GM18526 (cell line): ENCODE measurements around the gene SLC30A1.

Experiments used
- POLR2A ChIP-seq: IDR thresholded peaks from 3 replicates; pipeline ENCODE4 v1.6.1; 2011; ENCODE audit not compliant: insufficient read length; ENCODE audit errors: extremely low read depth

SLC30A1 gene

DNA sequence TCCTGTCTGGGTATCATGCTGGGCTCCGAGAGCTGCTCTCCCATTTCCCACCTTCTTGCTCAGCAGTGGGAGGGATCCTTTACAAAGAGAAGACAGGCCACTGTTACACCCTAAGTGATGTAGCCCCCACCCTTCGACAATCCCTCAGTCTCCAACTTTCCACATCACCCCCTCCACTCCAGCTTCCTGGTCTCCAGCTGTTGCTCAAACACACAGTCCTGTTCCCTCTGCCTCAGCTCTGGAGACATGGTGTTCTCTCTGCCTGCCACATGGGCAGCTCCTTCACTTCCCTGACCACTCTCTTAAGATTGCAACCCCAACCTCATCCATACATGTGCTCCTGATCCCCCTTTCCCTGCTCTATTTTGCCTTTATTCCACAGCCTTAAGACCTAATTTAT is 37.7 kb downstream of the SLC30A1 start:
- TF ChIP-seq POLR2A: no peak

DNA sequence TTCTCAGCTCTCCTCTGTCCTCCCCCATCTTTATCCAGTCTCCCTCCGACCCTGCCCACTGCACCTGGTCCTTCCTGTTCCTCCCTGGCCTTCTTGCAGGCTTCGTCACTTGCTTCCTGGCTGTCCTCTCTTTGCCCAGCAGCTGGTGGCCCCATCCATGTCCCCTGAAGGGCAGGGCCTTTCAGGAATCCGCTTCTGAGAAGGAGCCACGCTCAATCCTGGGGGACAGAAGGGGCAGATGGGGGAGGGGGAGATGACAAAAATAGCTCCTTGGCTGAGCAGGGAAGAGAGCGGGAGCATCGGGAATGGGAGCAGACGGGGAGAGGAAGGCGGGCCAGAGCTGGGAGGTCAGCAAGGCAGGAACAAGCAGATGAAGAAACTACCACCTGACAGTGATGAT is 40.7 kb downstream of the SLC30A1 start:
- TF ChIP-seq POLR2A: no peak

GRCh38 chr1:211537253-211537652 is 41.7 kb downstream of the SLC30A1 start:
- TF ChIP-seq POLR2A: no peak

DNA sequence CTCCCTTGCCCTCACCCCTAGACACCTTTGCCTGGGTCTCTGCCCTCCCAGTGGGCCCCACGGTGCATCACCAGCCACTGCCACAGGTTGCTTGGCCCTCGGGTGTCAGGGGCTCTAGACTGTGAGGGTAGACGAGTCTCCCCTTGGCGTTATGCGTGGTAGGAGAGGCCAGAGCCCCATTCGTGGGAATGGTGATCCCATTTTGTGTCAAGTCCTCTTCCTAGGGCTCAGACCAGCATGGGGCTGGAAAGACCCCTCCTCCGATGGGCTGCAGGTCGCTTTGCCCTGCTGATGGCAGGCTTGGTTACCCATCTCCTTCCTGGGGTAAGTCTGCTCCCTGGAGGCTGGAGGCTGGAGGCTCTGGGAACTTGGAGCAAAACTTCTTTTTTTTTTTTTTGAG is 42.4 kb downstream of the SLC30A1 start:
- TF ChIP-seq POLR2A: no peak

DNA sequence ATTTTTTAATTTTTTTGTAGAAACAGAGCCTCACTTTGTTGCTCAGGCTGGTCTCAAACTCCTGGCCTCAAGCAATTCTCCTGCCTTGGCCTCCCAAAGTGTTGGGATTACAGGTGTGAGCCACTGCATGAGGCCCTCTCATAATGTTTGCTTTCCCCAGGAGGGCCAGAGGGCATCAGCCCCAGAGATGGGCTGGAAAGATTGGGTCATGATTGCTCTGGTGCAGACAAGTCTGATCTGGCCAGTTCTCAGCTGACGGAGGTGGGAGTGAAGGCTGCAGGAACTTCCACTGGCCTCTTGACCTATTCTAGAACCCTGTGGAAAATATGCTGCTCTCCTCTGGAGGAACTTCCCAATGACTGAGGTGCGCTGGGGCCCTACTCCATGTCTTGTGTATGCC is 43.6 kb downstream of the SLC30A1 start:
- no peak for TF ChIP-seq POLR2A

DNA sequence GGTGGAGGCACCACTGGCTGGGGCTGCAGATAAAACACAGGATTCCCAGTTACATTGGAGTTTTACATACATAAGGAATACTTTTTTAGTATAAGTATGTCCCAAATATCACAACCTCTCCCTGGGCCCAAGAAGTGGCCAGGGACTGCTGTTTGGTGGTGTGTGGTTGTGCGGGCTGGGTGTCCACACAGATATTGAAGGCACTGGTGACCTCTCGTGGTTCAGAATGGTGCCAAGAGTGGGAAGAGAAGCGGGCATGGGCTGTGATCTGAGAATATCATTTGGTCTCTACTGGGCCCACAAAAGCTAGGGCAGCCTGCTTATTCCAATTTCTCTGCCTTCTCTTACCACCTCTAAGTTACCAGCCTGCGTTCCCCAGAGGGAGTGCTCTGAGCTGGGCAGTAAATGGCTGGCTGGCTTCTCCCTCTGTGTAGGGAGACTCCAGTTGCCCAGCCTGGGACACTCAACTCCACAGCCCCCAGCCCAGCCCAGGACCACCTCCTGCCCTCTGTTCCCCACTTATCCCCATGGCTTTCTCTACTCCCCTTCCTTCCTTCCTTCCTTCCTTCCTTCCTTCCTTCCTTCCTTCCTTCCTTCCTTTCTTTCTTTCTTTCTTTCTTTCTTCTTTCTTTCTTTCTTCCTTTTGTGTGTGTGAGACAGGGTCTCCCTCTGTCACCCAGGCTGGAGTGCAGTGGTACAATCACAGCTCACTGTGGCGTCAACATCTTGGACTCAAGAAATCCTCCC is 44.2 kb downstream of the SLC30A1 start:
- TF ChIP-seq POLR2A: no peak

GRCh38 chr1:211532088-211532444 is 46.9 kb downstream of the SLC30A1 start:
- no peak for TF ChIP-seq POLR2A

DNA sequence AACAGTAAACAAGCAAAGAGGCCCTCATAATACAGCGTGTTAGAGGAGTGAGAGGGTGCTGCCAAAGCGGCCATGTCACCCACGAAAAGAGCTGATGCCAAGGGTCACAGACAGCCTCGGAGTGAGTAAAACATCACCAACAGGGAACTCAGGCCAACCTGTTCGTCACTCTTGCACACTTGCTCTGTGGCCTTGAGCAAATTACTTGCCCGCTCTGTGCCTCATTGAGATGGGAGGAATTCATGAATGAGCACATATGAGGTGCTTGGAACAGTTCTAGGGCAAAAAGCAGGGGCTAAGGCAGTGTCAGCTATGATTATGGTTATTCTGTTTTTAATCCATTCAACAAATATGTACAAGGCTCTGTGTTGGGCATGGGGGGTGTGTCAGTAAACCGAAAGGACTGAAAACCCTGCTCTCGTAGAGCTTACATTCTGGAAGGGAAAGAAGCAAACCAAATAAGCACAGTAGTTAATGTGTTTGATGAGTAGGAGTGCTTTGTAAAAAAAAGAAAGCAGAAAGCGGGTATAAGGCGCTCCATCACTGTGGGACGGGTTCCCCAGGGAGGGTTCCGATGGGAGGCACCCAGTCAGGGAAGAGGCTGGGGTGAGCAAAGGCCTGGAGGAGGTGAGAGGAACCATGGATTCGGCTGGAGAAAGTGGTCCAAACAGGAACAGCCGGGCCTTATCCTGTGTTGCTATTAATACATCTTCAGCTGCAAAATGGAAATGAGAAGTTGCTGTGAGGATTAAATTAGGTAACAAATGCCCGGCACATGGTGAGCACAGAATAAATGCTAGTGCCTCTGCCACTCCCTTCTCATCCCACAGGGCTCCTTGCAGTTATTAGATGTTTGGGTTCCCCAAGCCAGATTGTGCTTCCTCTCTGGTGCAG is 47.5 kb downstream of the SLC30A1 start:
- no peak for TF ChIP-seq POLR2A

DNA sequence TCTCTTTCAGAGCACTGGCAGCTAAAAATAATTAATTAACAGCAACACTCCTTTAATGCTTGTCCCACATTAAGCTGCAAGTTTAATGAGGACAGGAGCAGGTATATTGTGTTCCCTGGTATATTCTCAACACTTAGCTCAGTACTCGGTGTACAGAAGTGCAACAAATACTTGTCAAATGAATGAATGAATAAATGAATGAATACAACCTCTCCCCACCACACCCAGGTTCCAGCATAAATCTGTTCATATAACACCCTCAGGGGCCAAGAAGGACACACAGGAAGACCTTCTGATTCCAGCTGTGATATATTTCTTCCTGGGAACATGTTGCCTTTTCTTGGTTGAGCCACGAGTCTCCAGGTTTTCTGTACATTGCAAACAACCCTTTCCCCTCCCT is 48.9 kb downstream of the SLC30A1 start:
- TF ChIP-seq POLR2A: no peak

DNA sequence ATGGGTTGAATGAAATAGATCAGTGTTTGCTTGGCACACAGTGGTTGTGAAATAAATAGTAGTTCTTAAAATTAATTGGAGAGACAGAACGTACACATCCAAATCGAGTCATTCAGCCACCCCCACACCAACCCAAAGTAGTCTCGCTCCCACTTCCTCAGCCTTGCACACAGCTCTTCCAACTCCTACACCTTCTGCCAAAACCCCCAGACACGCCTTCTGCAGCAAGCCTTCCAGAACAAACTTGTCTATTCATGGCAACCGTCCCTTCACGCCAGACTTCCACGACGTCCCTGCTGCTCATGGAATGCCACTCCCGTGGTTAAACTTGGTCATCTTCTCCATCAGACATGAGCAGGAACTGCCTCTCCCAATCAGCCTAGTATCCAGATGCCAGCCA is 49.5 kb downstream of the SLC30A1 start:
- TF ChIP-seq POLR2A: no peak

GRCh38 chr1:211529011-211529410 is 50.0 kb downstream of the SLC30A1 start:
- TF ChIP-seq POLR2A: no peak

DNA sequence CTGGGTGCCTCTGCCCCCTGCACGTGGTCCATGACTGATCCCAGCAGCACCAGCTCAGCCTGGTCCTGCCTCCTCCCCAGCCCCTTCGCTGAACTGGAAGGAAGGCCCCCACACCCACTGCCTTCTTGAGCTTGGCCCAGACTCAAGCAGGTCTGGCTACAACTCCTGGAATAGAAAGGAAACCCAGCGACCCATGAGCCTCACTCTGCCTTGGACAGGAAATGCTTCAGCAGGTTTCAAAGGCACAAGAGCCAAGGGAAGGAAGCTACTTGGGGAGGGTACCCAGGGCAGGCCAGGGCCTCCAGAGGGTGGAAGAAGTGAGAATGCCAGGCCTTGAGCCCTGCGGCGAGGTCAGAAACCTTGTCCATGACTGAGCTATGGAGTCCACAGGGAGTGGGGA is 51.1 kb downstream of the SLC30A1 start:
- no peak for TF ChIP-seq POLR2A

DNA sequence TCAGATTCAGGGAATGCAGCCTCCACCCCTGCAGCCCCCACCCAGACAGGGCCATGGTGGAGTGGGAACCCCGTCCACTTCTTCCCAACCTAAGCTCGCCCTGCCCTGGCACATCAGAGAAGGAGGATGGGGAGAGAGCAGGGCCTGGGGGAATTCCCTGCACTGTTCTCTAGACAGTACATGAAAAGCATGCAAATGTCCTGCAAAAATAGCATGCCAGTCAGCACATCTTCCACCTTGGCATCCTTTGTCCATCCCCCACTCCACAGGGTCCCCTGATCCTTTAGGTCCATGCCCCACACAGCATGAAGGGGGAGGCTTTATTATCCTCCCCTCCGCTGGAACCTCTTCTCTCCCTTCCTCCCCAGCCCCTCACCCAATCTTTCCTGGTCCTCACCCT is 52.0 kb downstream of the SLC30A1 start:
- no peak for TF ChIP-seq POLR2A

GRCh38 chr1:211526101-211526500 is 52.9 kb downstream of the SLC30A1 start:
- no peak for TF ChIP-seq POLR2A

DNA sequence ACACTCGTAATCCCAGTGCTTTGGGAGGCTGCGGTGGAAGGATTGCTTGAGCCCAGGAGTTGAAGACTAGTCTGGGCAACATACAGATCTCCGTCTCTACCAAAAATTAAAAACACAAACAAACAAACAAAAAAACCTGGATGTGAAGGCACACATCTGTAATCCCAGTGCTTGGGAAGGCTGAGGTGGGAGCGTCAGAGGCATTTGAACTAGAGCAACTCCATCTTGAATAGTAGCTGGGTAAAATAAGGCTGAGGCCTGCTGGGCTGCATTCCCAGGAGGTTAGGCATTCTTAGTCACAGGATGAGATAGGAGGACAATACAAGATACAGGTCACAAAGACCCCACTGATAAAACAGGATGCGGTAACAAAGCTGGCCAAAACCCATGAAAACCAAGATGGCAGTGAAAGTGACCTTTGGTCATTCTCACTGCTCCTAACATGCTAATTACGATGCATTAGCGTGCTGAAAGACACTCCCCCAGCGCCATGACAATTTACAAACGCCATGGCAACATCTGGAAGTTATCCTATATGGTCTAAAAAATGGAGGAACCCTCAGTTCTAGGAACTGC is 53.8 kb downstream of the SLC30A1 start:
- no peak for TF ChIP-seq POLR2A

- TF ChIP-seq POLR2A: no peak
Measured at GRCh38 chr1:211524521-211524920, 54.4 kb downstream of the SLC30A1 start.
